ENCODE data around the gene BEND6. TPM values are rescaled to one million over a fixed set of nuclear protein-coding genes. Genes with fewer than 3 reads are reported as not detected.

The BEND6 gene
- total RNA-seq, 1 donor from 2014 or later, result 0.53 TPM

Other genes starting within 250 kb of the BEND6 start
- 7.5 and 7.8 TPM in 2 replicates for gene KIAA1586, start 91.6 kb downstream of the BEND6 start, total RNA-seq
- 32.5 and 40.0 TPM in 2 replicates for gene ZNF451, start 135.1 kb downstream of the BEND6 start, total RNA-seq
- gene BAG2, start 217.2 kb downstream of the BEND6 start, total RNA-seq, result 3.7 and 4.0 TPM in 2 replicates